ENCODE measurements around the gene EPB41. TPM values are rescaled to one million over a fixed set of nuclear protein-coding genes. Genes with fewer than 3 reads are reported as not detected.

The EPB41 gene
- total and polyA plus RNA-seq, 2 experiments from 2014 or later: 0.89 to 1.5 TPM

DNA sequence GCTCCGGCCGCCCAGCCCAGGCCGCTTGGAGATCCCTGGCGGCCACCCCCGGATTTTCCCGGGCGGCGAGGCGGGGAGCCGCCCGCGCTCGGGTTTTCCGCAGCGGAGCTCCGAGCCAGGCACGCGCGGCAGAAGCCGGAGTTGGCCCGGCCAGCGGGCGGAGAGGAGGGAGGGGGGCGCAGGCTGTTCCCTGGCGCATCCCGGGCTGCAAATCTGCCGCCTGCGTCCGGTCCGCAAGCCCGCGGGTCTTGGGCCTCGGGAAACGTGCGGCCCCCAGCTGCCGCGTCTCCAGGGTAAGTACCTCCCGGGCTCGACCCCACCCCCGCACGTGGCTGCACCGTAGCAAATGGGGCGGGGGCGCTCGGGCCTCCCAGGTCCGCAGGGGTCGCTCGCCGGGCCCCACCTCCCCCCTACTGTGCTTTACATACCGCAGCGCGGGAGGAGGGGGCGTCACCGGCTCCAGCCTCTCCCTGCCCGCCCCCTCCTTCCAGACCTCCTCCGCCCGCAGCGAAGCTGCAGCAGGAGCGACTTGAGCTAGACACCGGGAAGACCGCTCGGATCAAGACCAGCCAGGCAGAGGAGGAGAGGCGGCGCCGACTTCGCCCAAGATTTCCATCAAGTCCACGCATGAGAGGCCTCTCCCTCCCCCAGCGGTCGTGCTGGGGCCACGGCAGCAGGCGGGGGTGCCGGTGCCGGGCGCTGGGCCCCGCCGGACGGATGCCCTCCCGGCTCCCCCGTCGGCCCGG lies 207.7 kb downstream of the EPB41 start:
- H3K27ac ChIP-seq: peak overlapping the region; percentile 85
- no peaks in the 10 kb centered on the region for H3K9me3 ChIP-seq (ENCODE audit: low read depth)
- 1% methylated on average over 39 to 41 of the region's 81 CpGs for WGBS, 2 experiments (ENCODE audit: low coverage in 1 of 2, low lambda C conversion rate in 2 of 2, missing lambda C conversion rate in 2 of 2)
- in situ Hi-C loops (cut with MboI): no loop called here
- peak overlapping the region; percentile 89 for H3K9ac ChIP-seq
- H3K4me1 ChIP-seq (ENCODE audit: insufficient read depth): no peaks in the 10 kb centered on the region
- TF ChIP-seq EZH2 (IDR thresholded peaks at IDR 0.05; ENCODE audit: insufficient read depth, poor library complexity, severe bottlenecking): no peak
- no peak for TF ChIP-seq EZH2phosphoT487 (IDR thresholded peaks at IDR 0.05; ENCODE audit: insufficient read depth, low read depth)
- peaks cover 3% of the 10 kb centered on the region; the same call in 1 of the 2 replicates for H3K36me3 ChIP-seq (ENCODE audit: low read depth)
- H2AFZ ChIP-seq: peak overlapping the region; percentile 62
- no peaks in the 10 kb centered on the region for H4K20me1 ChIP-seq (ENCODE audit: insufficient read depth)
- H3K9me2 ChIP-seq (ENCODE audit: insufficient read depth): no peaks in the 10 kb centered on the region
- H3F3A ChIP-seq (ENCODE audit: insufficient read depth): peaks cover 5% of the 10 kb centered on the region; the same call in 1 of the 2 replicates
- peak; percentile 59 for DNase-seq
- peak overlapping the region; percentile 74 for H3K4me3 ChIP-seq
- H3K79me2 ChIP-seq (ENCODE audit: insufficient read depth): 0 out of 2 replicates have a peak, but pooled peaks cover 7% of the 10 kb centered on the region
- no peaks in the 10 kb centered on the region for H3K27me3 ChIP-seq (replicated peaks; ENCODE audit: insufficient read depth)
- peak overlapping the region; percentile 66 for H3K4me2 ChIP-seq (ENCODE audit: unreplicated experiment)

DNA sequence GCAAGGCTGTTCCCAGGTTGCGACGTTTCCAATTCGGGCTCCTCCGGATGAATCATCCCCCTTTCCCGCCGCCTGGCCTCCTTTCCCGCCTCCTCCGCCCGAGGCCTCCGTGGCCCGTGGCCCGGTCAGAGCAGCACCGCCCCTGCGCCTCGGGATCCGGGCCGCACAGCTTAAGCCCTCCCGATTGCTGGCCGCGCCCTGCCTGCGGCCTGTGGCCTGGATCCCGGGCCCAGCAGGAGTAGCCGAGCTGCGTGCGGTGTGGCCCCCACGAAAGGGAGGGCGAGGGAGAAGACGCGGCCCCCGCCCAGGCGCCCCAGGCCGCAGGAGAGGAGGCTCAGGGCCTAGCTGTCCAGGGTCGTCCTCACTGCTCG lies 208.3 kb downstream of the EPB41 start:
- Histone ChIP-seq H3K9me2 (ENCODE audit: insufficient read depth) (no peaks in the 10 kb centered on the region), H3K27me3 (replicated peaks; ENCODE audit: insufficient read depth) (no peaks in the 10 kb centered on the region), H2AFZ (peak overlapping the region; percentile 62), H3K27ac (peak overlapping the region; percentile 85), H3K4me3 (peak overlapping the region; percentile 74), H3K9me3 (ENCODE audit: low read depth) (no peaks in the 10 kb centered on the region), H3K36me3 (ENCODE audit: low read depth) (peaks cover 3% of the 10 kb centered on the region; the same call in 1 of the 2 replicates), H3F3A (ENCODE audit: insufficient read depth) (peaks cover 5% of the 10 kb centered on the region; the same call in 1 of the 2 replicates), H3K79me2 (ENCODE audit: insufficient read depth) (0 out of 2 replicates have a peak, but pooled peaks cover 7% of the 10 kb centered on the region), H4K20me1 (ENCODE audit: insufficient read depth) (no peaks in the 10 kb centered on the region), H3K9ac (peak overlapping the region; percentile 89), H3K4me1 (ENCODE audit: insufficient read depth) (no peaks in the 10 kb centered on the region), H3K4me2 (ENCODE audit: unreplicated experiment) (peak overlapping the region; percentile 66)
- no peak for TF ChIP-seq EZH2 (IDR thresholded peaks at IDR 0.05; ENCODE audit: insufficient read depth, poor library complexity, severe bottlenecking)
- in situ Hi-C loops (cut with MboI): no loop called here
- peak; percentile 96 for DNase-seq
- 1 to 2% methylated on average over 22 to 32 of the region's 34 CpGs for WGBS, 2 experiments (ENCODE audit: low coverage in 1 of 2, low lambda C conversion rate in 2 of 2, missing lambda C conversion rate in 2 of 2)

DNA sequence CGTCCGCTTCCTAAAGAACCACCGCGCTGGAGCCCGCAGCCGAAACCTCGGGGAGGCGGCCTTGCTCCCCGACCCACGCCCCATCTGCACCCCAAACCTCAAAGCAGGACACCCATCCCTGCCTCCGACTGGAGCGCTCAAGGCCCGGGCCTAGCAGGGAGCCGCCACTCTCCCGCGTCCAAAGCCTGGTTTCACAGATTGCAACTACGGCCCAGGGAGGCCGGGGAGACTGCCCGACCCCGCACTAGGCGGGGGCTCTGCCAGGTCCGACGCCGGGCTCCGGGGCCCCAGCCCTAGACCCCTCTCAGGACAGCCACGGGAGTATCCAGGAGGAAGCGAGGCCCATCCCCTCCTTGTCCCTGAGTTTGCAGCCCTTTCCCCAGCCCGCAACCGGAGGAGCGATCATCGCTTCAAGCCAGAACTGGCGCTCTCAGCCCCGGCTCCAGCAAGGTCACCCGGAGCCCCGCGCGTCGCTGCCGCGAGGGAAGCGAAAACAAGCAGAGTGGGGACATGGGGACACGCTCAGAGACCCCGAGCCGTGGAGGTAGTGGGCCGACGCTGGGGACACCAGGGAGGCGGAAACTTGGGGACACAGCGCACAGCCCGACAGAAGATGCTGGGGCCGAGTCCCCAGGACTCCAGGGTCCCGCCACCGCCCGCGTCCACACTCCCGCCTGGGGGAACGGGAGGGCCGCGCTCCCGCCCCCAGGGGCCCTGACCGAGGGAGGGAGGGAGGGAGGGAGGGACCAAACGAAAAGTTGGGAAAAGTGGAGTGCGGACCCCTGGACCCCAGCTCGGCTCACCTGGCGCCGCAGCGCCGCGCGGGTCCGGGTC lies 208.9 kb downstream of the EPB41 start:
- no peaks in the 10 kb centered on the region for H3K27me3 ChIP-seq (replicated peaks; ENCODE audit: insufficient read depth)
- 0 out of 2 replicates have a peak, but pooled peaks cover 7% of the 10 kb centered on the region for H3K79me2 ChIP-seq (ENCODE audit: insufficient read depth)
- H3K4me1 ChIP-seq (ENCODE audit: insufficient read depth): no peaks in the 10 kb centered on the region
- peak; percentile 69 for DNase-seq
- no peaks in the 10 kb centered on the region for H3K9me3 ChIP-seq (ENCODE audit: low read depth)
- H3K4me3 ChIP-seq: peak overlapping the region; percentile 74
- H2AFZ ChIP-seq: peak overlapping the region; percentile 62
- no peaks in the 10 kb centered on the region for H4K20me1 ChIP-seq (ENCODE audit: insufficient read depth)
- peak overlapping the region; percentile 89 for H3K9ac ChIP-seq
- WGBS, 2 experiments (ENCODE audit: low coverage in 1 of 2, low lambda C conversion rate in 2 of 2, missing lambda C conversion rate in 2 of 2): 2 to 4% methylated on average over 49 to 62 of the region's 70 CpGs
- H3F3A ChIP-seq (ENCODE audit: insufficient read depth): peaks cover 5% of the 10 kb centered on the region; the same call in 1 of the 2 replicates
- no peak for TF ChIP-seq EZH2phosphoT487 (IDR thresholded peaks at IDR 0.05; ENCODE audit: insufficient read depth, low read depth)
- TF ChIP-seq EZH2 (IDR thresholded peaks at IDR 0.05; ENCODE audit: insufficient read depth, poor library complexity, severe bottlenecking): no peak
- peak overlapping the region; percentile 85 for H3K27ac ChIP-seq
- in situ Hi-C loops (cut with MboI): no loop called here
- peak overlapping the region; percentile 83 for H3K4me2 ChIP-seq (ENCODE audit: unreplicated experiment)
- peaks cover 3% of the 10 kb centered on the region; the same call in 1 of the 2 replicates for H3K36me3 ChIP-seq (ENCODE audit: low read depth)
- no peaks in the 10 kb centered on the region for H3K9me2 ChIP-seq (ENCODE audit: insufficient read depth)

DNA sequence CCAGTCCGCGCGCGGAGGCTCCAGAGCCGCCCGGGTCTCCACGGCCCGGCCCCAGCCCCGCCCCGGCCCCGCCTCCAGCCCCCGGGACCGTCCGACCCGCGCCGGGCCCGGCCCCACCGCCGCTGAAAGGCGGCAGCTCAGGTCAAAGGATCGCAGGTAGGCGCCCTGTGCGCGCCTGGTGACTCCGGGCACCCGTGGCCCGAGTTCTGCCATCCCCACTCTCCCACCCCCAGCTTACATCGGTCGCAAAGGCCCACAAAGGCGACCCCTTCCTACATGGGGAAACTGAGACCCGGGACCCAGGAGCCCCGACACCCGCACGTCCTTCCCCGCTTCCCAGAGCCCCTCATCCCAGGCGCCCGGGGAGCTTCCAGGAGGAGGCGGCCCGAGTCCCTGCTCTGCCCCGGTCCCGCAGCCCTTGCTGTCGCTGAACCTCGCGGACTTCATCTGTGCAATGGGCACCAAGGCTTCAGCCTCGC lies 209.6 kb downstream of the EPB41 start, which contains the start of gene TMEM200B:
TSS of gene TMEM200B (minus strand) at position 17 of the 479 bp plus-strand sequence. CDS start 2,075 bp downstream, outside the sequence.
- Histone ChIP-seq H3F3A (ENCODE audit: insufficient read depth) (peaks cover 5% of the 10 kb centered on the region; the same call in 1 of the 2 replicates), H3K9ac (peak within 1 kb of the TSS; percentile 89), H3K27me3 (replicated peaks; ENCODE audit: insufficient read depth) (no peaks in the 10 kb centered on the region), H3K36me3 (ENCODE audit: low read depth) (peaks cover 3% of the 10 kb centered on the region; the same call in 1 of the 2 replicates), H3K4me2 (ENCODE audit: unreplicated experiment) (peak within 1 kb of the TSS; percentile 83), H3K4me1 (ENCODE audit: insufficient read depth) (no peaks in the 10 kb centered on the region), H4K20me1 (ENCODE audit: insufficient read depth) (no peaks in the 10 kb centered on the region), H3K4me3 (peak within 1 kb of the TSS; percentile 74), H3K27ac (peak within 1 kb of the TSS; percentile 85), H3K9me2 (ENCODE audit: insufficient read depth) (no peaks in the 10 kb centered on the region), H2AFZ (peak within 1 kb of the TSS; percentile 82), H3K9me3 (ENCODE audit: low read depth) (no peaks in the 10 kb centered on the region), H3K79me2 (ENCODE audit: insufficient read depth) (0 out of 2 replicates have a peak, but pooled peaks cover 7% of the 10 kb centered on the region)
- peak; percentile 48 for DNase-seq
- in situ Hi-C loops (cut with MboI): no loop called here
- WGBS, 2 experiments (ENCODE audit: low coverage in 1 of 2, low lambda C conversion rate in 2 of 2, missing lambda C conversion rate in 2 of 2): 0 to 2% methylated on average over 31 to 39 of the region's 46 CpGs
- TF ChIP-seq EZH2 (IDR thresholded peaks at IDR 0.05; ENCODE audit: insufficient read depth, poor library complexity, severe bottlenecking) (no peak), EZH2phosphoT487 (IDR thresholded peaks at IDR 0.05; ENCODE audit: insufficient read depth, low read depth) (no peak)

Measured in GM23248 (cell line).